ENCODE results near the gene NAA20. TPM values are rescaled to one million over a fixed set of nuclear protein-coding genes. Genes with fewer than 3 reads are reported as not detected.
A peak's percentile ranks its signal among the peaks of the same experiment; 100 is the strongest.

The NAA20 gene
- total RNA-seq, 4 donors from 2014 or later = 18.1 to 27.2 (median 20.8) TPM

DNA sequence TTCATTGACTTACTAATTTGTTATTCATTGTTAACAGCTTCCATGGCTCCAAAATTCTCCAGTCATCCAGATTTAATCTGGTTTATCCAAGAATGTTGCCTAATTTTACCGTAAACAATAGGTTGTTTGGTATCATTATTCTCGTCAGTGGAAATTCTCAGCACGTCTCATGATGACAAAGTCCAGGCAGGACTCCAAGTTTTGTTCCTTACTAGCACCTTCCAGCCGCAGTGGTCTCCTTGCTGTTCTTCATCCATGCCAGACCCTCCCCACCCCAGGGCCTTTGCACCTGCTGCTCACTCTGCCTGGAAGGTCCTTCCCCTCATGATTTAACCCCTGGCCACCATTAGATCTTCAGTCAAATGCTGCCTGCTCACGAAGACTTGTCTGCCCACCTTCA lies 48.1 kb upstream of the NAA20 start:
- WGBS, 2 donors = 89 to 92% methylated on average over 5 of the region's 5 CpGs
- Histone ChIP-seq H3K4me1 (peaks cover 0 to 36% (median 15%) of the 10 kb centered on the region in 4 donors), H3K4me3 (no peak overlapping the region), H3K36me3 (peaks cover 0 to 51% (median 0%) of the 10 kb centered on the region in 3 donors), H3K27me3 (no peaks in the 10 kb centered on the region), H3K27ac (peak overlapping the region in 1 of 4 donors; percentile 58), H3K9me3 (no peaks in the 10 kb centered on the region)
- no peak for DNase-seq (ENCODE audit: low spot score in 2 of 2)
- no peak for TF ChIP-seq EP300 (IDR thresholded peaks at IDR 0.05)

DNA sequence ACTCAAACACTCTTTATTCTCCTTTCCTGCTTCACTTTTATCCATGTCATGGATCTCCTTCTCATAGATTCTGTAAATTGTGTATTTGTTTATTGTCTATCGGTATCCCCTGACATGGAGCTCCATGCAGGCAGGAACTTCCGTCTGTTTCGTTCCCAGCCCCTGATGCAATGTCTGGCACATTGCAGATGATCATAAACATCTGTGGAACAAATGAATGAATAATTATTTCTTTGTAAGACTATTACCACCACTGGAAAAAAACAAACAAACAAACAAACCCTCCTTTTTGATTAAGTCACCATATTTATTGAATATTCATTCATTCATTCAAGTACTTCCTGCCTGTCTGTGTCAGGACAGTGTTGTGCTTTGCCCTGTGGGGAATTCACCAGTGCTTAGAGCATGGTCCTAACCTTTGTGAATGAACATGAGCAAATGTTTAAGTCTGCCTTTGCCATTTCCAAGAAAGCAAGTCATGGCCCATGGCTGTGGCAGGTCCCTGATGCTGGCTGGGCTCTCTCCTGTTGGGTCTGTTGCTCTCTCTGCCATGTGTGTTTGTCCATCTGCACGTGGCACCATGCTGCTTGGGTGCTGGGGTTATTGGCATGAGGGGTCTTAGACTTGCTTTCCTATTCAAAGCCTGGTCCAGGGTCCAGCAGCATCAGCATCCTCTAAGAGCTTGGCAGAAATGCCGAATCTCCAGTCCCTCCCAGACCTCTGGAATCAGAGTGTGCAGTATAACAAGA lies 47.5 kb upstream of the NAA20 start:
- Histone ChIP-seq H3K27ac (peak overlapping the region in 2 of 4 donors; percentile 37 to 58), H3K9me3 (no peaks in the 10 kb centered on the region), H3K4me1 (peaks cover 0 to 36% (median 20%) of the 10 kb centered on the region in 4 donors), H3K4me3 (no peak overlapping the region), H3K27me3 (no peaks in the 10 kb centered on the region), H3K36me3 (peaks cover 0 to 49% (median 0%) of the 10 kb centered on the region in 3 donors)
- WGBS, 2 donors = 73 to 82% methylated on average over 4 to 5 of the region's 5 CpGs
- TF ChIP-seq, protein P1, sequence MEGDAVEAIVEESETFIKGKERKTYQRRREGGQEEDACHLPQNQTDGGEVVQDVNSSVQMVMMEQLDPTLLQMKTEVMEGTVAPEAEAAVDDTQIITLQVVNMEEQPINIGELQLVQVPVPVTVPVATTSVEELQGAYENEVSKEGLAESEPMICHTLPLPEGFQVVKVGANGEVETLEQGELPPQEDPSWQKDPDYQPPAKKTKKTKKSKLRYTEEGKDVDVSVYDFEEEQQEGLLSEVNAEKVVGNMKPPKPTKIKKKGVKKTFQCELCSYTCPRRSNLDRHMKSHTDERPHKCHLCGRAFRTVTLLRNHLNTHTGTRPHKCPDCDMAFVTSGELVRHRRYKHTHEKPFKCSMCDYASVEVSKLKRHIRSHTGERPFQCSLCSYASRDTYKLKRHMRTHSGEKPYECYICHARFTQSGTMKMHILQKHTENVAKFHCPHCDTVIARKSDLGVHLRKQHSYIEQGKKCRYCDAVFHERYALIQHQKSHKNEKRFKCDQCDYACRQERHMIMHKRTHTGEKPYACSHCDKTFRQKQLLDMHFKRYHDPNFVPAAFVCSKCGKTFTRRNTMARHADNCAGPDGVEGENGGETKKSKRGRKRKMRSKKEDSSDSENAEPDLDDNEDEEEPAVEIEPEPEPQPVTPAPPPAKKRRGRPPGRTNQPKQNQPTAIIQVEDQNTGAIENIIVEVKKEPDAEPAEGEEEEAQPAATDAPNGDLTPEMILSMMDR (IDR thresholded peaks at IDR 0.05) = no peak
- no peak for TF ChIP-seq EP300 (IDR thresholded peaks at IDR 0.05)
- DNase-seq (ENCODE audit: low spot score in 2 of 2) = no peak

DNA sequence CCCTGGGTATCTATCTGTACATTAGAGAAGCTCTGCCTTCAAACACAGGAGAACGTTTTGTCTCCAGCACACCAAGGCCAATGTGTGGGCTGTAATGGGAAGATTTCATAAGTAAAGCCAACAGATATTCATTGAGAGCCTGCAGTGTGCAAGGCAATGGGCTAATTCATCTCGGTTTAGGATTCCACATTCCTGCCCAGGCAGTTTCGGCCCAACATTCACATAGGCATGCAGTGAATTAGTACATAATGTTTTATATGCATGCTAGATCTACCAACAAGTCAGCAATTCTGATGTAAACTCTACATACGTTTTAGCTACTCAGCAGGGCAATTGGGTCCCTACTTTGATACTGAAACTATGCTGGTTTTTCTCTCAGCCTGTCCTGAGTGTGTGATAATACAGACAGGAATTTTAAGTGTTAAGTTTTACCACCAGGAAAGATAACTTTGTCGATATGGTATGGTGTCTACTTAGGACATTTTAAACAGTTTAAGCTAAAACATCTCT lies 46.9 kb upstream of the NAA20 start:
- Histone ChIP-seq H3K9me3 (no peaks in the 10 kb centered on the region), H3K27me3 (no peaks in the 10 kb centered on the region), H3K4me3 (no peak overlapping the region), H3K27ac (peak overlapping the region in 2 of 4 donors; percentile 37 to 58), H3K4me1 (peaks cover 0 to 37% (median 20%) of the 10 kb centered on the region in 4 donors), H3K36me3 (peaks cover 0 to 43% (median 0%) of the 10 kb centered on the region in 3 donors)
- WGBS, 2 donors = 45 to 61% methylated on average over 5 of the region's 5 CpGs
- TF ChIP-seq POLR2A (IDR thresholded peaks at IDR 0.05) (no peak), EP300 (IDR thresholded peaks at IDR 0.05) (no peak)
- TF ChIP-seq, protein P1 (IDR thresholded peaks at IDR 0.05) = no peak
- no peak for DNase-seq (ENCODE audit: low spot score in 2 of 2)

DNA sequence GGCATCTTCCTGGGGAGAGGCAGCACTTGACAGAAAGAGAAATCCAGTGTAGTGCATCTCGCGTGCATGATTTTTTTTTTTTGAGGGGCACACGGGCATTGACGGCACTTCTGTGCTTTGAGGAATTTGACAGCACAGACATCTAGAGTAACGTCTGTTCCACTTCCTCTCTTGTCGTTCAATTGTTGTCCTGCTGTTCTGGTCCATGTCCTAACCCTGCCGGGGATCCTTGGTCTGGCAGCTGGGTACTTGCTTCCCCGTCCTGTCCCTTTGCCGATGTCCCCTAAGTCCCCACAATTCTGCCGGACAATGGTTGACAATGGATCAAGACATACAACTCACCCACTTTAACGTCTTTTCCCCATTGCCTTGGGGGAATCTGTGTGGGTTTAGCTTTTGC lies 46.0 kb upstream of the NAA20 start:
- Histone ChIP-seq H3K36me3 (peaks cover 0 to 35% (median 0%) of the 10 kb centered on the region in 3 donors), H3K4me1 (peaks cover 0 to 45% (median 20%) of the 10 kb centered on the region in 4 donors), H3K4me3 (no peak overlapping the region), H3K27ac (peak overlapping the region in 2 of 4 donors; percentile 9 to 42), H3K9me3 (no peaks in the 10 kb centered on the region), H3K27me3 (no peaks in the 10 kb centered on the region)
- no peak for DNase-seq (ENCODE audit: low spot score in 2 of 2)
- TF ChIP-seq EP300 (IDR thresholded peaks at IDR 0.05) = peak in 1 of 2 donors; percentile 36
- TF ChIP-seq, protein P1 (IDR thresholded peaks at IDR 0.05) = no peak
- 75% methylated on average over 11 of the region's 11 CpGs for WGBS, 2 donors

DNA sequence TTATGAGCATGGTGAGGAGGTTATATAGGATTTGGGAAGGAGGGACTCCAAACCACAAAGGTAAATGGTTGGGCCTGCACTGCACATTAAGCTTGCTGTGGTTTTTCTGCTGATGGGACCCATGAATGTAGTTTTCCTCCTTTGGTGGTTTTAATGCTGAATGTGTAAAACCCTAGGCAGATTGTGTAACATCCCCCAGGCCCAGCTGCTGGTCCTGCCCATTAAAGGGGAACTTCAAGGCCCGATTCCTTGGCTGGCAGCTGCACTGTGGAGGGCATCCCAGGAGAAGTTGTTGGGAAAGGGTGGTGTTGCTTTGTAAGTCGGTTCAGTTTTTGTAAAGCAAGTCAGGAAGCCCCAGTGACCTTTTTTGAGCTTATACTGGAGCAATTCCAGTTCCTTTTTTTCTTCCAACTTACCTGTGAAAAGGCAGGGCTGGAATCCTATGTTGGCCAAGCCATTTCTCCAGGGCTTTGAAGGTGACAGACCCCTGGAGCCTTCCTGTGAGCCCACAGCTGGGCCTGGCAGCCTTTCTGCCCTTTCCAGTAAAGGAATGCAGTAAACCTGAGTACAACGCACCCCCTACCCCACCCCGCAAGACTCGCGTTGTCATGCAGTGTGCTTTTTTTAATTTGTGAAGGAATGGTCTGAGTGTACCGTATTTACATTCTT lies 43.1 kb upstream of the NAA20 start:
- peak overlapping the region in 3 of 4 donors; percentile 43 to 67 (median 46) for H3K4me3 ChIP-seq
- DNase-seq (ENCODE audit: low spot score in 2 of 2) = peak; percentile 69 to 82
- H3K9me3 ChIP-seq = peaks cover 0 to 4% (median 0%) of the 10 kb centered on the region in 4 donors
- WGBS, 2 donors = 14 to 17% methylated on average over 7 of the region's 7 CpGs
- H3K4me1 ChIP-seq = peaks cover 0 to 73% (median 31%) of the 10 kb centered on the region in 4 donors
- no peaks in the 10 kb centered on the region for H3K27me3 ChIP-seq
- TF ChIP-seq, protein P1 (IDR thresholded peaks at IDR 0.05) = no peak
- TF ChIP-seq EP300 (IDR thresholded peaks at IDR 0.05) = peak; percentile 52 to 83
- H3K27ac ChIP-seq = peak overlapping the region; percentile 70 to 95 (median 82)
- peaks cover 0 to 24% (median 0%) of the 10 kb centered on the region in 3 donors for H3K36me3 ChIP-seq

Data from tibial nerve (tissue), 4 donors.